Endothelial cell of umbilical vein (primary cell): ENCODE results near the gene DIP2C. TPM values are rescaled to one million over a fixed set of nuclear protein-coding genes. Genes with fewer than 3 reads are reported as not detected.

Source experiments
- BruUV-seq: library from RNA; stranded (reverse); fragments of 400-500 nt; replicated peaks from 2 replicates; lab custom pipeline; 2021; lab: Mats Ljungman, UMichigan
- CTCF ChIA-PET: fragments of 300-600, 350-600 bp; sonication (Branson Sonifier 250); formaldehyde crosslinking; loops from one replicate; lab custom pipeline; 2021; ENCODE audit warnings: antibody characterized with exemption, inconsistent platforms; lab: Charles Lee
- POLR2A ChIA-PET: fragments of 300-600, 350-600 bp; sonication (Branson Sonifier 250); formaldehyde crosslinking; loops from one replicate; lab custom pipeline; 2021; ENCODE audit warnings: antibody characterized with exemption, inconsistent platforms; lab: Charles Lee
- DNase-seq: peaks from one replicate; pipeline ENCODE4 v3.0.0-alpha.2; 2011; ENCODE audit warnings: low read depth, low spot score
- FAIRE-seq: peaks from 2 replicates; lab custom pipeline; 2011; peaks lifted over from hg19 to GRCh38; lab: Jason Lieb, UNC
- H2AFZ ChIP-seq: 2 replicates; pipeline ENCODE4 v1.6.0; 2012; ENCODE audit warnings: low read depth, low read length, control low read depth, inconsistent platforms
- H3K27ac ChIP-seq: 2 replicates; pipeline ENCODE4 v1.5.1; 2011; ENCODE audit warnings: low read depth, mild to moderate bottlenecking, control low read depth, low read length, moderate library complexity; ENCODE audit not compliant: insufficient read depth
- H3K27me3 ChIP-seq, 2 experiments: 2 replicates each; pipeline versions ENCODE4 v1.6.0 to v1.6.1; 2011; ENCODE audit warnings: low read length in 2 of 2, mixed read lengths in 1 of 2; ENCODE audit not compliant: control insufficient read depth in 2 of 2, insufficient read depth in 2 of 2
- H3K36me3 ChIP-seq, 2 experiments: 2 replicates in 1 of 2; 3 replicates in 1 of 2; pipeline ENCODE4 v1.5.1; 2011; ENCODE audit warnings: low read length in 2 of 2, mild to moderate bottlenecking in 1 of 2, moderate library complexity in 1 of 2; ENCODE audit not compliant: control insufficient read depth in 2 of 2, insufficient read depth in 2 of 2; ENCODE audit errors: extremely low read depth in 1 of 2
- H3K4me1 ChIP-seq: 3 replicates; pipeline ENCODE4 v1.5.1; 2011; ENCODE audit warnings: mild to moderate bottlenecking, low read length; ENCODE audit not compliant: control insufficient read depth, insufficient read depth; ENCODE audit errors: extremely low read depth
- H3K4me2 ChIP-seq: 2 replicates; pipeline ENCODE4 v1.6.1; 2011; ENCODE audit warnings: low read length, control low read depth, mixed read lengths; ENCODE audit not compliant: insufficient read depth
- H3K4me3 ChIP-seq, 3 experiments: fragments of 200-600 bp in 1 of 3; sonication (generic), shearing (Covaris generic) in 1 of 3; replicated peaks in 1 of 3; 2 replicates each; pipeline ENCODE4 v1.5.1; 2011 to 2016; ENCODE audit warnings: control low read depth in 3 of 3, low read length in 3 of 3, mild to moderate bottlenecking in 2 of 3, inconsistent platforms in 1 of 3, low read depth in 1 of 3, moderate library complexity in 1 of 3; ENCODE audit not compliant: insufficient read depth in 1 of 3
- H3K79me2 ChIP-seq: 2 replicates; pipeline ENCODE4 v1.6.0; 2012; ENCODE audit warnings: low read length, inconsistent platforms; ENCODE audit not compliant: control insufficient read depth, insufficient read depth
- H3K9ac ChIP-seq: replicated peaks from 2 replicates; pipeline ENCODE3; 2011; ENCODE audit warnings: low read length, control low read depth; ENCODE audit not compliant: insufficient read depth; ENCODE audit errors: extremely low read depth
- H3K9me1 ChIP-seq: replicated peaks from 3 replicates; pipeline ENCODE4 v1.6.0; 2011; ENCODE audit warnings: mild to moderate bottlenecking, low read length; ENCODE audit not compliant: control insufficient read depth, insufficient read depth; ENCODE audit errors: extremely low read depth
- H3K9me3 ChIP-seq: replicated peaks from 2 replicates; pipeline ENCODE4 v1.5.1; 2012; ENCODE audit warnings: low read length, inconsistent platforms; ENCODE audit not compliant: control insufficient read depth, insufficient read depth
- H4K20me1 ChIP-seq: replicated peaks from 2 replicates; pipeline ENCODE3; 2011; ENCODE audit warnings: mild to moderate bottlenecking, low read length; ENCODE audit not compliant: control insufficient read depth, insufficient read depth; ENCODE audit errors: extremely low read depth
- CTCF ChIP-seq, 2 donors: IDR thresholded peaks; 1 replicate in 1 of 2; 2 replicates in 1 of 2; pipeline ENCODE4 v1.5.1; 2011; ENCODE audit warnings: low read length in 2 of 2, mild to moderate bottlenecking in 2 of 2, moderate library complexity in 2 of 2, control low read depth in 1 of 2, inconsistent platforms in 1 of 2, low read depth in 1 of 2; ENCODE audit not compliant: insufficient read depth in 1 of 2; ENCODE audit errors: extremely low read depth in 1 of 2
- EZH2 ChIP-seq: IDR thresholded peaks from 2 replicates; pipeline ENCODE4 v1.6.1; 2012; ENCODE audit warnings: borderline replicate concordance, low read depth, mild to moderate bottlenecking, moderate library complexity, low read length, inconsistent platforms; ENCODE audit not compliant: severe bottlenecking
- FOS ChIP-seq: IDR thresholded peaks from 2 replicates; pipeline ENCODE4 v1.6.1; 2011; ENCODE audit warnings: mild to moderate bottlenecking, low read length, moderate library complexity, borderline replicate concordance; ENCODE audit not compliant: insufficient read depth
- GATA2 ChIP-seq: IDR thresholded peaks from 2 replicates; pipeline ENCODE4 v1.7.0; 2011; ENCODE audit warnings: low read depth, mild to moderate bottlenecking, moderate library complexity, mixed read lengths, low read length; ENCODE audit not compliant: insufficient read length, insufficient read depth
- JUN ChIP-seq: IDR thresholded peaks from 2 replicates; pipeline ENCODE4 v1.6.1; 2011; ENCODE audit warnings: borderline replicate concordance, low read depth; ENCODE audit not compliant: insufficient read length, insufficient read depth
- MAX ChIP-seq: IDR thresholded peaks from 2 replicates; pipeline ENCODE4 v1.6.1; 2011; ENCODE audit not compliant: insufficient read depth, insufficient read length
- MYC ChIP-seq: IDR thresholded peaks from one replicate; pipeline ENCODE4 v1.6.1; 2011; ENCODE audit warnings: mild to moderate bottlenecking, low read depth, low read length
- POLR2A ChIP-seq: IDR thresholded peaks from 2 replicates; pipeline ENCODE4 v1.6.1; 2012; ENCODE audit warnings: low read depth, mild to moderate bottlenecking, control low read depth, low read length
- POLR2AphosphoS5 ChIP-seq: IDR thresholded peaks from 2 replicates; pipeline ENCODE4 v1.6.1; 2012; ENCODE audit warnings: low read depth, mild to moderate bottlenecking, control low read depth, low read length, moderate library complexity; ENCODE audit not compliant: insufficient read depth
- dilution Hi-C: fragments of 300-500 bp; cut with MboI; formaldehyde crosslinking; loops from one replicate; pipeline ENCODE4 v1.15.0; 2019; ENCODE audit warnings: low sequenced_read_pairs; ENCODE audit not compliant: extremely low pct_ligation_motif_present
- intact Hi-C: fragments of 100-400 bp; cut with micrococcal nuclease; formaldehyde crosslinking; loops from one replicate; pipeline ENCODE4 v1.10.0; 2022
- polyA plus RNA-seq, 4 experiments: library from polyadenylated mRNA; depleted of rRNA in 3 of 4; stranded (reverse) in 3 of 4; unstranded in 1 of 4; fragments of >200 nt; gene quantifications; 2 replicates each; pipeline versions ENCODE4 v1.2.1 to v1.2.3, GENCODE V29; 2011 to 2012; ENCODE audit warnings: missing spikeins in 1 of 4
- total RNA-seq: library from RNA; stranded (reverse); gene quantifications from 2 replicates; pipeline ENCODE4 v1.2.3, GENCODE V29; 2021

Gene DIP2C
- total and polyA plus RNA-seq, 2 donors (not counting 3 experiments of a cell fraction or from before 2014, with no cell fraction given): 3.6 to 10.7 TPM

- Histone ChIP-seq H4K20me1 (no peaks in the 10 kb centered on the region), H3K4me2 (no peak overlapping the region), H3K9ac (no peak overlapping the region), H3K9me1 (no peaks in the 10 kb centered on the region), H3K27me3 (no peaks in the 10 kb centered on the region), H3K4me1 (no peaks in the 10 kb centered on the region), H3K27ac (no peak overlapping the region), H3K36me3 (no peaks in the 10 kb centered on the region), H2AFZ (no peak overlapping the region), H3K4me3 (no peak overlapping the region), H3K79me2 (no peaks in the 10 kb centered on the region), H3K9me3 (no peaks in the 10 kb centered on the region)
- intact Hi-C loops (no loop called here), dilution Hi-C loops (no loop called here)
- TF ChIP-seq GATA2: no peak
- no peak for TF ChIP-seq EZH2
- no peak for TF ChIP-seq MYC
- no peak for TF ChIP-seq POLR2AphosphoS5
- no peak for TF ChIP-seq MAX
- TF ChIP-seq CTCF (IDR thresholded peaks at IDR 0.05; ENCODE audit: extremely low read depth in 1 of 2, insufficient read depth in 1 of 2, low read depth in 1 of 2, low read length in 2 of 2): no peak
- no peak for TF ChIP-seq JUN
- TF ChIP-seq POLR2A: no peak
- no peak for TF ChIP-seq FOS
- BruUV-seq: no TSS peak
- POLR2A ChIA-PET: no interaction called here
- DNase-seq (no peak), FAIRE-seq (no peak)
- CTCF ChIA-PET: no interaction called here
These were observed 116.8 kb downstream of the DIP2C start for GRCh38 chr10:572696-573095.
